ENCODE results near the gene CDR2. TPM values are rescaled to one million over a fixed set of nuclear protein-coding genes. Genes with fewer than 3 reads are reported as not detected.
A peak's percentile ranks its signal among the peaks of the same experiment; 100 is the strongest.

CDR2 gene
- total RNA-seq, 4 donors from 2014 or later, result 10.7 to 37.1 (median 21.6) TPM

GRCh38 chr16:22297114-22297870 lies 77.1 kb downstream of the CDR2 start, which contains the start of gene POLR3E:
POLR3E (plus strand) TSS chr16:22297409; CDS start chr16:22302969, 5,560 bp downstream.
- WGBS, result under 1% methylated on average over 16 of the region's 76 CpGs

GRCh38 chr16:22296225-22297113 lies 78.0 kb downstream of the CDR2 start:
- no peak for TF ChIP-seq POLR2AphosphoS5 (IDR thresholded peaks at IDR 0.05)
- TF ChIP-seq POLR2A (IDR thresholded peaks at IDR 0.05), result no peak
- TF ChIP-seq EP300 (IDR thresholded peaks at IDR 0.05), result no peak
- TF ChIP-seq CTCF (IDR thresholded peaks at IDR 0.05), result no peak
- Histone ChIP-seq H3K36me3 (no peaks in the 10 kb centered on the region), H3K4me3 (peak overlapping the region; percentile 89), H3K27ac (peak overlapping the region; percentile 43), H3K27me3 (no peaks in the 10 kb centered on the region), H3K9me3 (no peaks in the 10 kb centered on the region), H3K4me1 (peaks cover 43% of the 10 kb centered on the region)
- 5% methylated on average over 17 of the region's 17 CpGs for WGBS
- no peak for DNase-seq (ENCODE audit: low spot score in 2 of 2)

More at GRCh38 chr16:22297114-22297870, 77.1 kb downstream of the CDR2 start, which contains the start of gene POLR3E:
- peak; percentile 99 to 100 for DNase-seq (ENCODE audit: low spot score in 2 of 2)
- peak in 1 of 2 donors; percentile 38 for TF ChIP-seq POLR2A (IDR thresholded peaks at IDR 0.05)
- peak; percentile 55 to 98 (median 79) for TF ChIP-seq POLR2AphosphoS5 (IDR thresholded peaks at IDR 0.05)
- peak; percentile 92 to 94 for TF ChIP-seq CTCF (IDR thresholded peaks at IDR 0.05)
- TF ChIP-seq EP300 (IDR thresholded peaks at IDR 0.05), result no peak
- no peaks in the 10 kb centered on the region for H3K9me3 ChIP-seq
- peak within 1 kb of the TSS; percentile 89 for H3K4me3 ChIP-seq
- no peaks in the 10 kb centered on the region for H3K27me3 ChIP-seq
- peaks cover 47% of the 10 kb centered on the region for H3K4me1 ChIP-seq
- peak within 1 kb of the TSS; percentile 96 for H3K27ac ChIP-seq
- no peaks in the 10 kb centered on the region for H3K36me3 ChIP-seq

Other genes starting within 250 kb of the CDR2 start
- not detected for gene SDR42E2, start 212.1 kb downstream of the CDR2 start, total RNA-seq
- 100 to 1,000 TPM in 1 of 4 donors, 10 to 100 TPM in 3; 50.9 to 194 (median 73.8) TPM for gene EEF2K, start 168.3 kb downstream of the CDR2 start, total RNA-seq
- gene POLR3E, start 77.2 kb downstream of the CDR2 start, total RNA-seq, result 100 to 1,000 TPM in 1 of 4 donors, 10 to 100 TPM in 3; 63.3 to 116 (median 89.0) TPM
- gene NPIPB5, start 136.3 kb upstream of the CDR2 start, total RNA-seq, result 100 to 1,000 TPM; 116 to 960 (median 329) TPM

Measured in suprapubic skin (tissue), 4 donors.